Measurements from ENCODE around the gene SNRNP48.

GRCh38 chr6:7656355-7656754 is 66.4 kb downstream of the SNRNP48 start:
- TF ChIP-seq POLR2A (IDR thresholded peaks at IDR 0.05) (no peak), CTCF (IDR thresholded peaks at IDR 0.05) (no peak)
